GM19035 (cell line): ENCODE measurements around the gene HSPA6.
A peak's percentile ranks its signal among the peaks of the same experiment; 100 is the strongest.
"Not testable (repeated sequence)": the region's sequence is repeated elsewhere in the genome, so short reads cannot be mapped to it uniquely, and the experiment has no call there.

ENCODE experiments used
- ATAC-seq: cut with Tn5 transposase; IDR thresholded peaks from one replicate; pipeline ENCODE4 v1.9.1; 2021; ENCODE audit not compliant: unreplicated experiment

HSPA6 gene

DNA sequence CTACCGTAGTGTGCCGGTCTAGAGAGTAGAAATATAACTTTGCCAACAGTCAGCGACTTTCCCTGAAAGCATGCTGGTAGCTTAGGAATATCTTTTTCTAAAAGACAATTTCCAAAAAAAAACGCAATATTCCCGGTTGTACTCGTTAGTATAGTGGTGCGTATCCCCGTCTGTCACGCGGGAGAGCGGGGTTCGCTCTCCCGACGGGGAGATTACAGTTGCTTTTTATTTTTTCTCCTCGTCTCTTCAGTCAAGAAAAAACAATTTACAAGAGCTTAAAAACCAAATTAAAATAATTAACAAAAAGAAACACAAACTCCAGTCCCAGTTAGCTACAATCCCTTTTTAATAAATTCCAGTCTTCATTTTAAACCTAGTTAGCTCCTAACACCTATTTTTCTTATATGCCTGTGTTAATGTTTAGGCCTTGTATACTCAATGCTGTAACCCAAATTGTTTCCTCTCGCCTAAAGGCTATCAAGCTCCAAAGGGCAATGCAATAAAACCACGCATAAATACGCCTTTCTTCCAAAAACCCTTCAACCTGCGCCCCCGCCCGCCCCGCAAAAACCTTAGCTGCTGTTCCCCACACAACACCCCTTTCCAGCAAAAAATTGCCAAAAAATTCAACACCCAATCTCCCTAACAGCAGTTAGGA lies 7.8 kb downstream of the HSPA6 start:
- no peak for ATAC-seq

DNA sequence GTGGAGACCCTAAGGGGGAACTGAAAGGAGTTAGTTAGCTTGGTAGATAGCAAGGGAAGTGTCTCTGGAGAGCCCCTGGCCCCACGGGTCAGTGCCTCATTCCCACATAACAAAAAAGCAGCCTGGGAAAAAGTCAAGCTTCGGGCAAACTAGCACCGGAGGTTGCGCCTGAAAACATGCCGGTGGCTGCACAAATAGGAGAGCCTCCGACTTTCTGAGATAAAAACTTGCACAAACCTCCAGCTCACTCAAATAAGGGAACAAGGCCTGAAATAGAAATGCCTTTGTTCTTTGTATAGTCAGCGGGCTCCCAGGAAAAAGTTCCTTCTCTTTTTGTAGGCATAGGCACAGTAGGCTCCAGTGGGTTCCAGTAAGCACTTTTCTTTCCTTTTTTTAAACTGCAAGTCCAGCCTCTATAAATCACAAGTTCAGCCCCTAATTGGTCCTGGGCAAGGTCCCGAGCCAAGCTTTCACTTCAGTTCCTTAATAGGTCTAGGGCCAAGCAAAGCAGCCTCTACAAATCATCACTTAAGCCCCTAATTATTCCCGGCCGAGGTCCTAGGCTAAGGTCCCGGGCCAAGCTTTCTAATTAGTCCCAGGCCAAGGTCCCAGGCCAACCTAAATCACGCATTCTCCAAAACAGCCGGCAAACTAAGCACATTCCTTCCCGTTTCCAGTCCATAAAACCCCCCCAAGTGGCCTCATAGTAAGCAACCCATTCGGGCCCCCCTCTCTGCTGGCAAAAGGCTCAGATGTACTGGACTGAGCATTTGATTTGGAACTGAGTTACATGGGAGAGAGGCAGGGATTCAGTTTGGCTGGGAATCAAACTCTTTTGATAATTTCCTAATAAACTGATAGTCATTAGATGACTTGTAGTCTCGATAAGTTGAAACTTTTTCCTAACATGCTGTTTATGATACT lies 8.6 kb downstream of the HSPA6 start:
- ATAC-seq: not testable (repeated sequence)

DNA sequence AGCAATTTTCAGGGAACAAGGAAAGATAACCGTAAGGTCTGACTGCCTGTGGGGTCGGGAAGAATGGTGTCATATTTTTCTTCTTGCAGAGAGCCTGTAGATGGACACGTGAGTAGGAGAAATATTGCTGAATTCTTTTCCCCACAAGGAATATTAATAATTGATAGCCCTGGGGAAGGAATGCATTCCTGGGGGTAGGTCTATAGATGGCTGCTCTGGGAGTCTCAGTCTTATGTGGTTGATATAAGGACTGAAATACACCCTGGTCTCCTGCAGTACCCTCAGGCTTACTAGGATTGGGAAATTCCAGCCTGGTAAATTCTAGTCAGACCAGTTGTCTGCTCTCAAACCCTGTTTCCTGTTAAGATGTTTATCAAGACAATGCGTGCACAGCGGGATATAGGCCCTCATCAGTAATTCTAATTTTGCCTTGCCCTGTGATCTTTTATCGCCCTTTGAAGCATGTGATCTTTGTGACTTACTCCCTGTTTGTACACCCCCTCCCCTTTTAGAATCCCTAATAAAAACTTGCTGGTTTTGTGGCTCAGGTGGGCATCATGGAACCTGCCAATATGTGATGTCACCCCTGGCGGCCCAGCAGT lies 12.8 kb downstream of the HSPA6 start:
- not testable (repeated sequence) for ATAC-seq

DNA sequence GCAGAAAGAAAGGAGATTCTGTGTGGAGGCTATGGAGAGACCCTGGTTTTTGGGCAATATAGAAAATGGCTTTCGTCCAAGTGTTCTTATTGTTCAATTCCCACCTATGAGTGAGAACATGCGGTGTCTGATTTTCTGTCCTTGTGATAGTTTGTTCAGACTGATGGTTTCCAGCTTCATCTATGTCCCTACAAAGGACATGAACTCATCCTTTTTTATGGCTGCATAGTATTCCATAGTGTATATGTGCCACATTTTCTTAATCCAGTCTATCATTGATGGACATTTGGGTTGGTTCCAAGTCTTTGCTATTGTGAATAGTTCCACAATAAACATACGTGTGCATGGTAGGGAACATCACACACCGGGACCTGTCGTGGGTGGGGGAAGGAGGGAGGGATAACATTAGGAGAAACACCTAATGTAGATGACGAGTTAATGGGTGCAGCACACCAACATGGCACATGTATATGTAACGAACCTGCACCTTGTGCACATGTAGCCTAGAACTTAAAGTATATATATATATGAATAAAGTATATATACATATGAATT lies 14.7 kb downstream of the HSPA6 start:
- not testable (repeated sequence) for ATAC-seq

DNA sequence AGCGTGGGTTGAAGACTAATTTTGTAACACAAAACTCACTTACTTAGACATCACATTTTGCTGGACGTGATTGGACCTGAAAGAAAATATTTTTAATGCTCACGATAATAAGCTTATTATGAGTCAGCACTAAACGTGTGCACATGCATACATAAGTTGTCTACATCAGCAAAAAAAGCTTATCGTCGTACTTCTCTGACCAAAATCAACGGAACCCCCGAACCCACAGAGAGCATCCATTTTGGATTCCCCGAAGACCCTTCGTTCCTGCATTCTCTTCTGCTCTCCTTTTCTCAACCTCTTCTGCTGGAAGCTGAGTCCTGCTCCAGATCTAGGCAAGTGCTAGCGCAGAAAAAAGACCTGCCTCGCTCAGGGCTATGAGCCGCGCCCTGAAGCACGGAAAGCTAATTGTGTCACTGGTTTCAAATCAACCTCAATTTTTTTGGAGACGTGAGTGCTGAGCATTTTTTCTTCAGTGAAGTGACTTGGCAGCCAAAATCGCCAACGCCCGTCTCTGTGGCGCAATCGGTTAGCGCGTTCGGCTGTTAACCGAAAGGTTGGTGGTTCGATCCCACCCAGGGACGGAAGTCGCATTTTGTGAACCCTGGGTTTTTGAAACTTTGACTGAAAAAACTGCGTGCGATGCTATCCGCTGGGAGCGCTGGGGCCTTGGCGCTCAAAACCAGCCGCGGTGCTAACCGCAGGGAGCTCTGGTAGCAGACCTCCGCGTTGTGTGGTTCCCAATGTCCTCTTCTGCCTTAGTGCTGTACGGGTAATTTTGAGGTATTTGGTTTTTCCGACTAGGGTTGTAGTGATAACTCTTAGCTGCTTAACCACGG lies 15.6 kb downstream of the HSPA6 start:
- peak; percentile 68 for ATAC-seq

DNA sequence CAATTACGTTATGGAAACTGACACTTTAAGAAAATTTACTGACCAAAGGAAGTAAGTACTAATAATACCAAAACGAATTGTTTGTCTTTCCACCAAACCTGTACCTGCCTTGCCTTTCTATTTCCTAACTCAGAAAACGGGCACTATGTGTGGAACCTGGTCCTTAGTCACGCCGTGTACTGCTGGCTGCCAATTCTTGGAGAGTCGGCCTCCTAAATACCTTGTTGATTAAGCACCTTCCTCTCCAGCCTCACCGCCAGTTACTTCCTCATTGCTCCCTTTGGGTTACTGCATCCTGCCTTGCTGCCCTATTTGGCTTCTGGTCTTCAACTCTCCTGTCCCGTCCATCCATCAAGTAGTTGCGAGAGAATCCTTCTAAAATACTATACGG lies 16.2 kb downstream of the HSPA6 start:
- ATAC-seq: not testable (repeated sequence)

DNA sequence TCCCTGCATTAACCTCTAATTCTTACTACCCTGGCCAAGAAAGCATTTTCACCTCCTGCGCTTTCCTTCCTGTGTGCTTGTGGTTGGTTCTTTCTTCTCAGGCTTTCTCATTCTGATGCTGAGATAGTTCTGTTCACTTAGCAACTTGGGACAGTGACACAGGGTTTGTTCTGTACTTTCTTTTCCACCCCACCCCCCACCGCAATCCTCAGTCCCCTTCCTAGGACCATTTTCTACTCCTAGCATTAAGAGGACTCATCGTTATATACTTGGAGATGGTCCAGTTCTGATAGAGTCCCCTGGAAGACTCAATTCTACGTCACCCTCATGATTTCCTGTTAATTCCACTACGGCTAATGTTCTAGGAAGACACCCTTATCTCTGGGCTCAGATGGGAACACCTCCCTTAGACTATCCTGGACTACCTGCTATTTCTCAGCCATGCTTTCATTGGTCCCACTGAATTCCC lies 17.8 kb downstream of the HSPA6 start:
- peak; percentile 34 for ATAC-seq

DNA sequence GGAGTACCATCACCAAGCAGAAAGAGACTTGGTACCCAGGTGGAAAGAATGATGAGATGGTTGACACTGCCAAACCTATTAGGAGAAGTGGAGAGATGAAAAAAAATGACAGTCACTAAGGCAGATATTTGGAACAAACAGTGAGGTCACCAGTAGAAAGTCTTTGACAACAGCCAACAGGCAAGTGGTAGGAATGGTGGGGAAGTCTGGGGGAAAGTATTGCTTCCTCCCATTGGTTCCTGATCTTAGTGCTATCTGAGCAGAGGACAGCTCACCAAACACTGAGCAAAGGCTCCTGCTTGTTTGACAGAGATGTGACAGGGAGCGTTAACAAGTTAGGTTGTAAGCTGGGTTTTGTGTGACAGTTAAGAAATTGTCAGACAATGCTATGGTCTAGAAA lies 18.8 kb downstream of the HSPA6 start:
- ATAC-seq: not testable (repeated sequence)

DNA sequence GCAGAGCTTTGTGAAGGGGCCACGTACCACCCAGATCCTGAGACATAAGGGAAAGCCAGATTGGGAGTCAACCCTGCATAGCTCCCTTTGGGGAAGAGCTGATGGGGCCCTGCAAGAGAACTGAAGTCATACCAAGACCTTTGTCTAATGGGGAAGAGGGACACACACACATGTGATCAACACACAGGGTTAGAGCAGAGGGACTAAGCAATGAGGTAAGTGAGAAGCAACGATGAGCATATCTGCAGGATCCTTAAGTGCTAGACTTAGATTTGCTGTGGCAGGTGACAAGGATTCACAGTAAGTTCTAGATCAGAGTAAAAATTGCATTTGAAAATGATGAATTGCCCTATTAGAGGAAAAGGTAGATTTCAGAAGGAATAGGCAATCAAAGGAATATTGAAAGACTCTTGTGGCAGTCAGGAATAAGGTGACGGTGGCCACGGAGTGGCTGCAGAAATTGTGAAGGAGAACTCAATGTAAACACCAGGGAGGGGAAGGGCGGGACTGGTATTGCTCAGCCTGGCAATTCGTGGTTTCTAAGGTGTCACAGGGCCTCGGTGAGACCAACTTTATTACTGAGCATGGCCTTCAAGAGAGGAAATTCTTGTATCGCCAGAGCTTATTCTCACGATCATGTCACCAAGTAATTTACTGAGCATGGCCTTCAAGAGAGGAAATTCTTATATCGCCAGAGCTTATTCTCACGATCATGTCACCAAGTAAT lies 20.8 kb downstream of the HSPA6 start:
- not testable (repeated sequence) for ATAC-seq

DNA sequence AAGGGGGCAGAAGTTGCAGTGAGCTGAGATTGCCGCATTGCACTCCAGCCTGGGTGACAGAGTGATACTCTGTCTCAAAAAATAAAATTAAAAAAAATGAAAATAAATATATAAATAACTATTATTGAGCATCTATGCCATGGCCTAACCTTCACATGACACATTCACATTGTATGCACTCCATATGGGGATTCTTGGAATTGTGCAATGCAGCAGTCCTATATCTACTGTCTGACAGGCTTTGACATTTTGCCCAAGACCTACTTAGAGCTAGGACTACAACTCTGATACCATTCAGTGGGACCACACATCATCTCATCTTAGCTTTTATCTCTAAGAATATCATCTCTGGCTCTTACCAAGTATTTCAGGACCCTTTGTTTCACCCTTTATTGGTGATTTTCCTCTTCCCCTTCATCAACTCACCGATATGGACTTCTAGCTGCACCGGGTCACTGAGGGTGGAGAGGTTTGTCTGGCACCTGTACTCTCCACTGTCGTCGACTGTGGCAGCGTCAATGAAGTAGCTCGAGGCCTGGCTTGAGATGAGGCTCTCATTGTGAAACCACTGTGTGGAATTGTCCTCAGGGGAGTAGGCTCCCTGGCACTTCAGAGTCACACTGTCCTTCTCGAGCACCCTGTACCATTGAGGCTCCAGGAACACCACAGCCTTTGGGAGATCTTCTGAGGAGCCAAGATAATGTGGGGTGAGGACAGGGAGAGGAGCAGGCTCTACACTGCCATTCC lies 23.8 kb downstream of the HSPA6 start:
- ATAC-seq: not testable (repeated sequence)

DNA sequence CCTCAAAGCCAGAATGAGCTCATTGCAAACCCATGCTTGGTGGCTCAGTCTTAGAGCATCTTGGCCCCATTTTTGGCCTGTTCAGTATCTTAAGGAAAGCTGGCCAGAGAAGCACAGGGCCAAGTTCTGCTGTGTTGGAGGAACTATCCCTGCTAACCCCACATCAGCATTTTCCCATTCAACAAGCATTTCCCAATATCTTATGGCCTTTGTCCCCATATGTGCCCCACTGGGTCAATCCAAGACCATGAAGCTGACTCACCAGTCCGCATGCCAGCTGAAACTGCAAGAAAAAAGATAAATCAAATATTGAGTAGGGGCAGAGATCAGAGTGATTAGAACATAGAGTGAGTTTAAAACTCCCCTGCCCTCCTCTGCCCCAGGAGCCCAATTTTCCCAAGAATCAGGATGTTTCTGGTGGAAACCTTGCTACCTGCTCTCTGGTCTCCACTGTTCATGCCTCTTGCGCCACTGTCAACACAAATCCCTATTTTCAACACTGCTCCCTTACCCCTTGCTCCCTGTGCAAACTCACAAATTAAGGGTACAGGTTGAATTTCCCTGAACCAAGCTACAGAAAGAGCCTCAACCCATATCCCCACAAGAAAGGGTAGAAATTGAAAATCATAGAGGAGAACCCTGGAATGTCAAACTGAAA lies 24.5 kb downstream of the HSPA6 start:
- ATAC-seq: not testable (repeated sequence)

DNA sequence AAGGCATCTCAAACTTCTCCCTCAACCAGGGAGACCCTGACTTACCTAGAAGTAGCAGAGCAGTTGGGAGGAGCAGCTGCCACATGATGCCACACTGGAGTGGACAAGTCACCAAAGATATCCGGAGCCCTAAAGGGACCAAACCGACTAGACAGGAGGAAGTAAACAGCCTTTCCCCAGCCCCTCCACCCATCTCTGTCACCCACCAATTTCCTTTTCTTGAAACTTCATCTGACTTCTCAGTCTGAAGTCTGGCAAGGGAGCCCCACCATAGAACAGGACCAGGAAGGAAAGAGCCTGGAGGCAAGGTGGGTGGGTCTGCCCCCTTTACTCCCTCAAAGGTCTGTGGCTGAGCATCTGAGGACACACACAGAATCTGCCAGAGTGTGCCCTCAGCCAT lies 25.3 kb downstream of the HSPA6 start, which contains the start of gene FCGR3A:
TSS of gene FCGR3A (minus strand) at position 167 of the 400 bp plus-strand sequence. CDS start at position 85, 82 bp downstream.
- ATAC-seq: no peak

DNA sequence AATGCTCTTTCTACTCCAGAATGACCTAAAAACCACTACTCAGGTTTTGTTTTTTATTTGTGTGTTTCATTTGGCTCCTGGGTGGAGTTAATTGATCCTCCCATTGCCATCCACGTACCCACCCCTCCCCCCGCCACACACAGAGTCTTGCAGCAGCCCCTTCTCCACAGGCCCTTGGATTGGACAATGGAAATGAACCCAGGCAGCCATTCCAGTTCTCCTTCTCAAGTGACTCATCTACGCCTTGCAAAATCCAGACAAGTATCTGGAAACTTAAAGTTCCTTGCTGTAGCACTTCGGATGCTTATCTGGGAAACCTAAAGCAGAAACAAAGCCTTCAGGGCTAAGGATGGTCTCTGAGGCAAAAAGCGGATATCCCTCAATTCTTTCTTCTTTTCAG lies 26.6 kb downstream of the HSPA6 start:
- ATAC-seq: not testable (repeated sequence)

DNA sequence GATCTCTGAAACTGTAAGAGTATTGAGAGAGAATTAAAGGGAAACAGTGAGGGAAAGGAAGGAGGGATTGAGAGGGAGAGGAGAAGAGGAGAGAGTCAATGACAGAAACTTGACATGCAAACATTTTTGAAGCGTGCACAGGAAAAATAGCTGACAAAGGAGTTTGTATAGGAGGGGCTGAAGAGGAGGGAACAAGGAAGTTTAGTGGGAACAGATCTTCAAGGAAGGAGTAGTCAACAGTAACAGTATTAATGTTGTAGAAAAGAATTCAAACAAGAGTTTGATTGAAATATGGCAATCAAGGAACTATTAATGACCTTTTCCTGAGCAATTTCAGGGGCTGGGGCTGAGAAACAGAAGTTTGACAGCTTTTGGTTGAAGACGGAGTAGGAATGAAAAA lies 29.3 kb downstream of the HSPA6 start:
- not testable (repeated sequence) for ATAC-seq

DNA sequence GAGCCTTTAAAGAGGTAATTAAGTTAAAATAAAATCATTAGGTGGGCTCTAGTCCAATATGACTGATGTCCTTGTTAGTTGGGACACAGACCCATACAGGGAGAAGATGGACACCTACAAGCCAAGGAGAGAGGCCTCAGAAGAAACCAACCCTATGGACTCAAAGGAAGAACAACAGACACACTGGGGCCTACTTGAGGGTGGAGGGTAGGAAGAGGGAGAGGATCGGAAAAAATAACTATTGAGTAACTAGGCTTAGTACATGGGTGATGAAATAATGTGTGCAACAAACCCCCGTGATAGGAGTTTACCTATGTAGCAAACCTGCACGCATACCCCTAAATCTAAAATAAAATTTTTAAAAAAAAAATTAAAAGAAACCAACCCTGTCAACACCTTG lies 30.0 kb downstream of the HSPA6 start:
- not testable (repeated sequence) for ATAC-seq

DNA sequence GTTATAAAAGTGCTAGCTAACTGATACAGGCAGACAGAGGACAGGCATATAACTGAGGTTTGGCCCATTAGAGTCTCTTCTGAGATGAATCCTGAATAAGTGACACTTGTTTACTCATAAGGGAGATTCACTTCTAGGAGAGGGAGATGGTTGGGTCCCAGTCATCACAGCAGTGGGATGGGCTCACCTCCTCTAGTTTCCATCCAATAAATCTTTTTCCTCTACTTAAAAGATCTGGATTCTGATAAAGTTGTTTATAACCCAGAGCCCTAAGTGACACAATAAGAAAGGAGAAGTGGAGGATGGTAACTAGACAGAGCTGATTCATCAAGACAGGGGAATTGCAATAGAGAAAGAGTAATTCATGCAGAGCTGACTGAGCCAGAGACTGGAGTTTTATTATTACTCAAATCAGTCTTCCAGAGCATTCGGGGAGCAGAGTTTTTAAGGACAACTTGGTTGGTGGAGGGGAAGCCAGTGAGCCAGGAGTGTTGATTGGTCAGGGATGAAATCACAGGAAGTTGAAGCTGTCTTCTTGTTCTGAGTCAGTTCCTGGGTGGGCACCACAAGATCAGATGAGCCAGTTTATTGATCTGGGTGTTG lies 30.6 kb downstream of the HSPA6 start:
- ATAC-seq: not testable (repeated sequence)

DNA sequence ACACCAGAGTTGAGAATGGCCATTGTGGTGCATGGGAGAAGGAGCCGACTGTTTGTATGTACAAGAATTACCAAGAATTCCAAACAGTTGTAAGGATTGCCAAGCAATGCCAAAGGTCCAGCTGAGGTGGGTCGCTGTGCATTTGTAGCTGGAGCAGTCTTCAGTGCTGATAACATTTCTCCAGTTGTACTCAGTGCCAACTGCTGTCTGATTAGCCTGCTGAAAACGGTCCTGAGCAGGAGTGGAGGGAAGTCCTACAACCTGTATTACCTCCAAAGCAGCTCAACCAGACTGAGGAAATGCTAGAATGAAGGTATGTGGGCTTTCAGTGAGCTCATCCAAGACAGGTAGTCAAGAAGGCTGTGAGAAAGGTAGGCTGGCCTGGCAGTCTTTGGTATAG lies 31.8 kb downstream of the HSPA6 start:
- ATAC-seq: not testable (repeated sequence)

DNA sequence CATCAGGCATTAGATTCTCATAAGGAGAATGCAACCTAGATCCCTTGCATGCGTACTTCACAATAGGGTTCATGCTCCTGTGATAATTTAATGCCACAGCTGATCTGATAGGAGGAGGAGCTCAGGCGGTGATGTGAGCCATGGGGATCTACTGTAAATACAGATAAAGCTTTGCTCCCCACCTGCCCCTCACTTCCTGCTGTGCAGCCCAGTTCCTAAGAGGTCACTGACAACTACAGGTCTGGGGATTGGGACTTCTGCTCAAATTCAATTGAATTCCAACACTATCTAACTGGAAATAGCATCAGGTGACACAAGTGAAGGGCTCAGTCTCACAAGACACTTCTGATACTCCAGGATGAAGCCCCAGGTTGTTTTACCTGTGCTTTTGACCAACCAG lies 32.6 kb downstream of the HSPA6 start:
- not testable (repeated sequence) for ATAC-seq
